Lung (tissue), 12 donors: ENCODE results near the gene SMARCD3. TPM values are rescaled to one million over a fixed set of nuclear protein-coding genes. Genes with fewer than 3 reads are reported as not detected.

ENCODE experiments used
- ATAC-seq: fragments of 200-7000 bp; cut with Tn5 transposase; one replicate; pipeline ENCODE4 v1.9.1; 2020; ENCODE audit warnings: moderate number of reproducible peaks; ENCODE audit not compliant: insufficient read depth, low FRiP score
- DNase-seq, 3 donors: peaks; one replicate each; pipeline ENCODE4 v3.0.0-alpha.2; 2013 to 2017
- H3K27ac ChIP-seq, 2 donors: one replicate each; pipeline ENCODE4 v1.5.1; 2013; ENCODE audit warnings: mild to moderate bottlenecking in 2 of 2, moderate library complexity in 2 of 2, control low read depth in 1 of 2, inconsistent platforms in 1 of 2, low read depth in 1 of 2, low read length in 1 of 2
- H3K27me3 ChIP-seq, 3 donors: one replicate each; pipeline ENCODE4 v1.5.1; 2013; ENCODE audit warnings: low read length in 2 of 3; ENCODE audit not compliant: control insufficient read depth in 3 of 3, insufficient read depth in 3 of 3
- H3K36me3 ChIP-seq, 4 donors: one replicate each; pipeline ENCODE4 v1.5.1; 2013; ENCODE audit warnings: low read length in 4 of 4, mild to moderate bottlenecking in 1 of 4, moderate library complexity in 1 of 4; ENCODE audit not compliant: control insufficient read depth in 4 of 4, insufficient read depth in 4 of 4
- H3K4me1 ChIP-seq, 5 donors: one replicate each; pipeline ENCODE4 v1.5.1; 2013; ENCODE audit warnings: low read length in 5 of 5, mild to moderate bottlenecking in 2 of 5, moderate library complexity in 1 of 5; ENCODE audit not compliant: control insufficient read depth in 5 of 5, insufficient read depth in 5 of 5
- H3K4me3 ChIP-seq: one replicate; pipeline ENCODE4 v1.5.1; 2013; ENCODE audit warnings: mild to moderate bottlenecking, control low read depth, moderate library complexity
- H3K9ac ChIP-seq, 2 donors: one replicate each; pipeline ENCODE4 v1.5.1; 2013; ENCODE audit warnings: low read length in 2 of 2, control low read depth in 1 of 2; ENCODE audit not compliant: insufficient read depth in 1 of 2
- H3K9me3 ChIP-seq, 4 donors: one replicate each; pipeline ENCODE4 v1.5.1; 2013; ENCODE audit warnings: low read length in 3 of 4, mild to moderate bottlenecking in 1 of 4, moderate library complexity in 1 of 4; ENCODE audit not compliant: control insufficient read depth in 4 of 4, insufficient read depth in 3 of 4
- CTCF ChIP-seq: IDR thresholded peaks from 2 replicates; pipeline ENCODE4 v1.5.1; 2012; ENCODE audit warnings: mild to moderate bottlenecking; ENCODE audit errors: control extremely low read depth, extremely low read depth
- WGBS, 2 donors: extraction: QIAGEN DNeasy Blood & Tissue Kit; methylation state at CpG; one replicate each; pipeline ENCODE4 v1.1.7; 2013; 5-methylcytosine and 5-hydroxymethylcytosine counted together
- polyA plus RNA-seq, 2 donors: library from polyadenylated mRNA; stranded (reverse); fragments of 200-250 nt; gene quantifications; one replicate each; pipeline ENCODE4 v1.2.1, GENCODE V29; 2013
- total RNA-seq, 2 donors: library from RNA; depleted of rRNA in 1 of 2; stranded (reverse); fragments of >200 nt in 1 of 2; gene quantifications; one replicate each; pipeline ENCODE4 v1.2.1, GENCODE V29; 2014 to 2021
- donor health status: control.
- donor health status: control.
- donor health status: Bipolar disorder and iron deficiency.
- donor health status: healthy.
- donor health status: DM: yes; HTN: yes; CAD: no.

Gene SMARCD3
- total and polyA plus RNA-seq, 4 donors, result 37.5 to 70.9 (median 51.4) TPM

DNA sequence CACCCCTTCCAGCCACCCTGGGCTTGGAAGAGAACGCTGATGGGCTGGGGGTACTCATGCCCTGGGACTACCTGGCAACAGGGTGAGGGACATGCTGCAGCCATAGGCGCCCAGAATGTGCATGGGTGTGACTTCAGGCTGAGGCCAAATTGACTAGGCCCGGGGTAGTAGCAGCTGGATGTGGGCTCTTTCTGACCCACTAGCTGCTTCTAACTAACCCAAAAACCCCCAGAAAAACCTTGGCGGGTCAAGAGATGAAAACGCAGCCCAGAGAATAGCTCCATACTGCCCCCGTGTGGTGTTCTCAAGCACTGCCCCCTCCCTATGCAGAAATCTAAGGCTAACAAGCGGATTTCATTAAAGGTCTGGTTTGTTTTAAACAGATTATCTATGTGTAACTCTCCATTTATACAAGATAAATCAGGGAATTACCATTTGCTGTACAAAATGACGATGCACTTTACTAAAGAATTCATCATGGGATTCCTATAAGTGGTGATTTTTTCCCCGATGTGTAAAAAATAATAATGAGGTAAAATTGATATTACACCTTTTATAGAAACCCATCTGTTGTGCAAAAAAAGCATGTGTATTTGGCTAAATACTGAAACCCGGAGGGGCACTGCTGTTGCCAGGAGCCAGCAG lies 4.2 kb downstream of the SMARCD3 start:
- no peak overlapping the region for H3K27ac ChIP-seq
- no peak overlapping the region for H3K4me3 ChIP-seq
- DNase-seq (peak; percentile 70 to 73 (median 71)), ATAC-seq (no peak)
- peak; percentile 64 for TF ChIP-seq CTCF
- peaks cover 0 to 28% (median 11%) of the 10 kb centered on the region in 4 donors for H3K36me3 ChIP-seq
- WGBS, 2 donors, result 25 to 29% methylated on average over 10 of the region's 10 CpGs
- H3K9ac ChIP-seq, result no peak overlapping the region
- H3K4me1 ChIP-seq, result peaks cover 0 to 42% (median 7%) of the 10 kb centered on the region in 5 donors
- peaks cover 0 to 2% (median 0%) of the 10 kb centered on the region in 3 donors for H3K27me3 ChIP-seq
- H3K9me3 ChIP-seq, result no peaks in the 10 kb centered on the region

- no peak for TF ChIP-seq CTCF
- Histone ChIP-seq H3K27ac (no peak overlapping the region), H3K4me1 (peaks cover 0 to 36% (median 7%) of the 10 kb centered on the region in 5 donors), H3K36me3 (peaks cover 0 to 28% (median 15%) of the 10 kb centered on the region in 4 donors), H3K9ac (no peak overlapping the region), H3K4me3 (no peak overlapping the region), H3K9me3 (no peaks in the 10 kb centered on the region), H3K27me3 (peaks cover 0 to 2% (median 0%) of the 10 kb centered on the region in 3 donors)
- 28 to 45% methylated on average over 17 of the region's 17 CpGs for WGBS, 2 donors
- peak in 1 of 3 donors; percentile 11 for DNase-seq
- no peak for ATAC-seq
These were observed 4.9 kb downstream of the SMARCD3 start for GRCh38 chr7:151243408-151244195.

- Histone ChIP-seq H3K4me3 (no peak overlapping the region), H3K36me3 (peaks cover 5 to 31% (median 17%) of the 10 kb centered on the region in 4 donors), H3K9ac (no peak overlapping the region), H3K27ac (no peak overlapping the region), H3K9me3 (no peaks in the 10 kb centered on the region), H3K4me1 (peaks cover 0 to 36% (median 7%) of the 10 kb centered on the region in 5 donors), H3K27me3 (peaks cover 0 to 2% (median 0%) of the 10 kb centered on the region in 3 donors)
- no peak for ATAC-seq
- 38 to 46% methylated on average over 2 of the region's 2 CpGs for WGBS, 2 donors
- DNase-seq, result no peak
- TF ChIP-seq CTCF, result no peak
These were observed 5.5 kb downstream of the SMARCD3 start for GRCh38 chr7:151243045-151243349.
